Progenitor cell of endocrine pancreas (in vitro differentiated cells): Measurements from ENCODE around the gene SLC38A10. TPM values are rescaled to one million over a fixed set of nuclear protein-coding genes. Genes with fewer than 3 reads are reported as not detected.

Experiments used
- DNase-seq: peaks from one replicate; pipeline ENCODE4 v3.0.0; 2021; ENCODE audit warnings: low spot score; ENCODE audit not compliant: unreplicated experiment
- H3K27ac Mint-ChIP-seq: 2 replicates; pipeline ENCODE4 v1.8.0; 2021; ENCODE audit warnings: mild to moderate bottlenecking, moderate library complexity, mixed read lengths
- H3K27me3 Mint-ChIP-seq: 2 replicates; pipeline ENCODE4 v1.8.0; 2021; ENCODE audit warnings: mixed read lengths
- H3K36me3 Mint-ChIP-seq: 2 replicates; pipeline ENCODE4 v1.8.0; 2022; ENCODE audit warnings: mixed read lengths; ENCODE audit not compliant: insufficient read depth
- H3K4me1 Mint-ChIP-seq: 2 replicates; pipeline ENCODE4 v1.8.0; 2021; ENCODE audit warnings: low read depth, mixed read lengths
- H3K4me3 Mint-ChIP-seq: 2 replicates; pipeline ENCODE4 v1.8.0; 2021; ENCODE audit warnings: low read depth, mild to moderate bottlenecking, moderate library complexity, mixed read lengths
- H3K9me3 Mint-ChIP-seq: 2 replicates; pipeline ENCODE4 v1.8.0; 2021; ENCODE audit warnings: low read depth, mixed read lengths
- CTCF ChIP-seq: fragments of 200-600 bp; sonication (generic); IDR thresholded peaks from one replicate; pipeline ENCODE4 v1.5.0; 2021; ENCODE audit warnings: antibody characterized with exemption, mild to moderate bottlenecking; ENCODE audit not compliant: unreplicated experiment
- total RNA-seq: library from RNA; stranded (reverse); gene quantifications from 2 replicates; pipeline ENCODE4 v1.2.1, GENCODE V29; 2021

The SLC38A10 gene
- total RNA-seq, 1 donor from 2014 or later = 130 TPM

- no peak for TF ChIP-seq CTCF
- H3K27ac Mint-ChIP-seq = no peak overlapping the region
Observed at GRCh38 chr17:81276781-81277180, 18.3 kb downstream of the SLC38A10 start.

GRCh38 chr17:81274471-81274855 lies 20.6 kb downstream of the SLC38A10 start:
- Mint-ChIP-seq H3K4me3 (no peak overlapping the region), H3K27me3 (no peaks in the 10 kb centered on the region), H3K36me3 (peaks cover 11% of the 10 kb centered on the region), H3K27ac (no peak overlapping the region), H3K4me1 (no peaks in the 10 kb centered on the region), H3K9me3 (no peaks in the 10 kb centered on the region)
- no peak for DNase-seq
- TF ChIP-seq CTCF = no peak

More at GRCh38 chr17:81276781-81277180, 18.3 kb downstream of the SLC38A10 start:
- Mint-ChIP-seq H3K4me3 (no peak overlapping the region), H3K36me3 (peaks cover 16% of the 10 kb centered on the region), H3K27me3 (no peaks in the 10 kb centered on the region), H3K9me3 (no peaks in the 10 kb centered on the region), H3K4me1 (no peaks in the 10 kb centered on the region)
- DNase-seq = no peak

- H3K36me3 Mint-ChIP-seq = peaks cover 13% of the 10 kb centered on the region
Observed at GRCh38 chr17:81273698-81274470, 21.2 kb downstream of the SLC38A10 start.

GRCh38 chr17:81272616-81273015 lies 22.5 kb downstream of the SLC38A10 start:
- Mint-ChIP-seq H3K36me3 (peaks cover 23% of the 10 kb centered on the region), H3K9me3 (no peaks in the 10 kb centered on the region), H3K27ac (no peak overlapping the region), H3K4me1 (no peaks in the 10 kb centered on the region), H3K4me3 (no peak overlapping the region), H3K27me3 (no peaks in the 10 kb centered on the region)
- no peak for DNase-seq
- TF ChIP-seq CTCF = no peak

More at GRCh38 chr17:81273698-81274470, 21.2 kb downstream of the SLC38A10 start:
- Mint-ChIP-seq H3K4me1 (no peaks in the 10 kb centered on the region), H3K4me3 (no peak overlapping the region), H3K9me3 (no peaks in the 10 kb centered on the region), H3K27me3 (no peaks in the 10 kb centered on the region), H3K27ac (peak overlapping the region; percentile 54)
- no peak for TF ChIP-seq CTCF
- DNase-seq = no peak

GRCh38 chr17:81271226-81271625 lies 23.9 kb downstream of the SLC38A10 start:
- H3K4me3 Mint-ChIP-seq = no peak overlapping the region
- no peak for DNase-seq

More at GRCh38 chr17:81271226-81271625, 23.9 kb downstream of the SLC38A10 start:
- H3K4me1 Mint-ChIP-seq = no peaks in the 10 kb centered on the region
- no peak overlapping the region for H3K27ac Mint-ChIP-seq
- TF ChIP-seq CTCF = no peak
- H3K27me3 Mint-ChIP-seq = no peaks in the 10 kb centered on the region
- no peaks in the 10 kb centered on the region for H3K9me3 Mint-ChIP-seq
- peaks cover 26% of the 10 kb centered on the region for H3K36me3 Mint-ChIP-seq
